HepG2 (cell line): ENCODE data around the gene GABARAPL2. TPM values are rescaled to one million over a fixed set of nuclear protein-coding genes. Genes with fewer than 3 reads are reported as not detected.

Source experiments
- ATAC-seq: fragments of 200-7000 bp; cut with Tn5 transposase; 3 replicates; pipeline ENCODE4 v1.9.1; 2020; ENCODE audit warnings: mild to moderate bottlenecking, moderate library complexity
- BruUV-seq: library from RNA; stranded (reverse); fragments of 400-500 nt; replicated peaks from 2 replicates; lab custom pipeline; 2021; lab: Mats Ljungman, UMichigan
- CTCF ChIA-PET: fragments of 300-600 bp; formaldehyde crosslinking; extraction: SDS; loops from one replicate; lab custom pipeline; 2021; ENCODE audit warnings: low total read pairs, inconsistent platforms, low intra/inter-chr PET ratio; lab: Yijun Ruan, JAX
- POLR2A ChIA-PET: fragments of 350-600 bp; sonication (Branson Sonifier 250); formaldehyde crosslinking; loops from one replicate; lab custom pipeline; 2020; ENCODE audit warnings: antibody characterized with exemption, inconsistent platforms; lab: Yijun Ruan, JAX
- DNase-seq: peaks from one replicate; pipeline ENCODE4 v3.0.0-alpha.2; 2015; ENCODE audit warnings: low spot score
- FAIRE-seq: peaks from 3 replicates; lab custom pipeline; 2011; peaks lifted over from hg19 to GRCh38; lab: Jason Lieb, UNC
- H2AFZ ChIP-seq: one replicate; pipeline ENCODE4 v1.6.1; 2011; ENCODE audit warnings: low read length, inconsistent platforms
- H3K27ac ChIP-seq: fragments of 300-600 bp; 3 replicates; pipeline ENCODE4 v1.8.0; 2011; ENCODE audit warnings: mixed run types, mild to moderate bottlenecking, mixed read lengths, low read length, inconsistent platforms; ENCODE audit not compliant: insufficient read depth; ENCODE audit errors: extremely low read length
- H3K27me3 ChIP-seq, 2 experiments: fragments of 200-600 bp in 1 of 2; 2 replicates in 1 of 2; 3 replicates in 1 of 2; pipeline versions ENCODE4 v1.6.0 to v1.8.0; 2011; ENCODE audit warnings: low read length in 2 of 2, mild to moderate bottlenecking in 2 of 2, moderate library complexity in 2 of 2, inconsistent platforms in 1 of 2; ENCODE audit not compliant: insufficient read depth in 2 of 2, control insufficient read depth in 1 of 2
- H3K36me3 ChIP-seq, 2 experiments: fragments of 200-600 bp in 1 of 2; replicated peaks in 1 of 2; 2 replicates in 1 of 2; 3 replicates in 1 of 2; pipeline versions ENCODE4 v1.5.1 to v1.8.0; 2011; ENCODE audit warnings: low read length in 2 of 2, inconsistent platforms in 1 of 2; ENCODE audit not compliant: insufficient read depth in 2 of 2, control insufficient read depth in 1 of 2
- H3K4me1 ChIP-seq: 2 replicates; pipeline ENCODE4 v1.5.1; 2012; ENCODE audit warnings: low read length, inconsistent platforms; ENCODE audit not compliant: insufficient read depth
- H3K4me2 ChIP-seq: 2 replicates; pipeline ENCODE4 v1.6.0; 2011; ENCODE audit warnings: low read depth, low read length, inconsistent platforms
- H3K4me3 ChIP-seq, 3 experiments: fragments of 200-600 bp in 1 of 3; sonication (generic), shearing (Covaris generic) in 1 of 3; replicated peaks in 1 of 3; 2 replicates each; pipeline ENCODE4 v1.5.1; 2011 to 2016; ENCODE audit warnings: low read length in 3 of 3, inconsistent platforms in 2 of 3, low read depth in 2 of 3, mild to moderate bottlenecking in 2 of 3, control low read depth in 1 of 3, mixed read lengths in 1 of 3; ENCODE audit not compliant: insufficient read depth in 1 of 3
- H3K79me2 ChIP-seq: one replicate; pipeline ENCODE4 v1.6.1; 2011; ENCODE audit warnings: low read length, inconsistent platforms; ENCODE audit not compliant: insufficient read depth
- H3K9ac ChIP-seq: 2 replicates; pipeline ENCODE4 v1.6.0; 2011; ENCODE audit warnings: mild to moderate bottlenecking, low read depth, low read length, inconsistent platforms; ENCODE audit not compliant: insufficient read depth
- H3K9me3 ChIP-seq: 2 replicates; pipeline ENCODE4 v1.5.1; 2012; ENCODE audit warnings: mild to moderate bottlenecking, low read length
- H4K20me1 ChIP-seq: 2 replicates; pipeline ENCODE4 v1.6.0; 2011; ENCODE audit warnings: inconsistent platforms, mild to moderate bottlenecking, low read length, moderate library complexity; ENCODE audit not compliant: insufficient read depth
- ELF4 ChIP-seq: sonication (generic); formaldehyde crosslinking; IDR thresholded peaks from 2 replicates; pipeline ENCODE4 v1.5.0; 2020; ENCODE audit warnings: missing genetic modification reagents, mild to moderate bottlenecking, moderate library complexity, borderline replicate concordance
- HOXA3 ChIP-seq: sonication (generic); formaldehyde crosslinking; IDR thresholded peaks from 2 replicates; pipeline ENCODE4 v1.5.0; 2020; ENCODE audit warnings: missing genetic modification reagents
- MYNN ChIP-seq: sonication (generic); formaldehyde crosslinking; IDR thresholded peaks from 2 replicates; pipeline ENCODE4 v1.4.0; 2020; ENCODE audit warnings: mild to moderate bottlenecking, low read depth, missing genetic modification reagents
- NAIF1 ChIP-seq: sonication (generic); formaldehyde crosslinking; IDR thresholded peaks from 2 replicates; pipeline ENCODE4 v1.5.0; 2020; ENCODE audit warnings: mild to moderate bottlenecking, missing genetic modification reagents, borderline replicate concordance
- RNF2 ChIP-seq: fragments of 450-650 bp; conservative IDR thresholded peaks from 2 replicates; pipeline ENCODE4 v1.6.1; 2016; ENCODE audit warnings: low read depth
- SIX1 ChIP-seq: sonication (generic); formaldehyde crosslinking; IDR thresholded peaks from 2 replicates; pipeline ENCODE4 v1.4.0; 2020; ENCODE audit warnings: missing genetic modification reagents, borderline replicate concordance
- TOPORS ChIP-seq: sonication (generic); formaldehyde crosslinking; IDR thresholded peaks from 2 replicates; pipeline ENCODE4 v1.8.0; 2023; ENCODE audit warnings: mild to moderate bottlenecking, missing genetic modification reagents
- ZBTB38 ChIP-seq: sonication (generic); formaldehyde crosslinking; IDR thresholded peaks from 2 replicates; pipeline ENCODE4 v1.5.1; 2020; ENCODE audit warnings: mild to moderate bottlenecking, missing genetic modification reagents
- ZC3H13 ChIP-seq: sonication (generic); formaldehyde crosslinking; IDR thresholded peaks from 2 replicates; pipeline ENCODE4 v1.8.1; 2023; ENCODE audit warnings: mild to moderate bottlenecking, missing genetic modification reagents, moderate library complexity
- ZNF468 ChIP-seq: sonication (generic); formaldehyde crosslinking; IDR thresholded peaks from 2 replicates; pipeline ENCODE4 v1.8.0; 2022; ENCODE audit warnings: mild to moderate bottlenecking, moderate library complexity, missing genetic modification reagents
- WGBS: methylation state at CpG from one replicate; pipeline ENCODE4 v1.1.6; 2017; ENCODE audit warnings: low lambda C conversion rate; 5-methylcytosine and 5-hydroxymethylcytosine counted together
- in situ Hi-C: cut with HindIII; loops from 2 replicates; pipeline ENCODE4 v1.10.0; 2017; ENCODE audit warnings: low pct_unique_long_range_greater_than_20kb; ENCODE audit not compliant: extremely low pct_ligation_motif_present
- intact Hi-C: fragments of 100-400 bp; cut with micrococcal nuclease; formaldehyde crosslinking; loops from one replicate; pipeline ENCODE4 v1.10.0; 2022; ENCODE audit not compliant: unreplicated experiment
- polyA plus RNA-seq, 8 experiments: library from polyadenylated mRNA; depleted of rRNA in 3 of 8; stranded (reverse) in 7 of 8; unstranded in 1 of 8; fragments of >200 nt; fragmentation: Illumina TruSeq in 4 of 8; extraction: Trizol in 4 of 8; gene quantifications; 2 replicates each; pipeline versions ENCODE4 v1.2.1 to v1.2.3, GENCODE V29; 2011 to 2016; ENCODE audit warnings: low read depth in 4 of 8, missing spikeins in 1 of 8, mixed read lengths in 1 of 8; ENCODE audit not compliant: insufficient read depth in 1 of 8
- total RNA-seq, 5 experiments: library from RNA; depleted of rRNA; stranded (reverse); fragments of >200 nt; fragmentation: Illumina TruSeq; extraction: Trizol; gene quantifications; 2 replicates each; pipeline ENCODE4 v1.2.3, GENCODE V29; 2016; ENCODE audit warnings: low read depth in 1 of 5
- TF ChIP-seq, protein P1 (sequence below): sonication (generic); formaldehyde crosslinking; IDR thresholded peaks from 2 replicates; pipeline ENCODE4 v1.5.0; 2020; ENCODE audit warnings: mild to moderate bottlenecking, missing genetic modification reagents
- TF ChIP-seq, protein P2 (sequence below): sonication (generic); formaldehyde crosslinking; IDR thresholded peaks from 2 replicates; pipeline ENCODE4 v1.4.0; 2020; ENCODE audit warnings: missing genetic modification reagents
- TF ChIP-seq, protein P3 (sequence below): sonication (generic); formaldehyde crosslinking; conservative IDR thresholded peaks from 2 replicates; pipeline ENCODE4 v1.4.0; 2020; ENCODE audit warnings: mild to moderate bottlenecking, missing genetic modification reagents, moderate library complexity

GABARAPL2 gene
- total and polyA plus RNA-seq, 2 of the 13 experiments (the other 11 are each of a cell fraction or from before 2014, with no cell fraction given): 76.4 to 83.0 TPM

DNA sequence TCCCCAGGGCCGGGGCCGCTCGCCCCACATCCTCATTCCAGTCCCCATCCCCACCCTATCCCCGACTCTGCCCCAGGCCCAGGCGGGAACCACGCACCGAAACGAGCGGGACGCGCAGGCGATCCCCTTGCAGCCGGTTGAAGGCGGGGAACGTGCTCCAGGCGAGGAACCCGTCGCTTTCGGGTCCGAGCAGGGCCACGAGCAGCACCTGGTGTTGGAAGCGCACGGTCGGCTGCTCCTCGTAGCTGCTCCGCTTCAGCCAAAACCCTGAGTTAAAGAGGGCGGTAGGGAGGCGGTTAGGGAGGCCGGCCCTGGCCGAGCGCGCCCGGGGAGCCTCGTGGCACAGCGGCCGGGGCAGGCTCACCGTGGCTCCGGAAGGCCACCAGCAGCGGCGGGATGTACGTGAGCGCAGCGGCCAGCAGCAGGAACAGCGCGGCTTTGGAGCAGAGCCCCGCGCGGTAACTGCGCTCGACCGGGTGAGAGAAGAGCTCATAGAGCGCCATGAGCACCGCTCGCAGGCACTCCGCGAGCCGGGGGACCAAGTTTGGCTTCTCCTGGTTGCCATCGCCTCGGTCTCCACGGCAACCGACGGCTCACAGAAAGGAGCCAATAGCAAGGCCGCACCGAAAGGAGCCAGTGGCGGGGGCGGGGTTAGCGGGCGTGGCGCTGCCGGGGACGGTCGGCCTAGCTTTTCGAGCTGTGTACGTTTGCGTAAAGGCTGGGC is 10.3 kb upstream of the GABARAPL2 start, which contains the start of gene TMEM231 (continued):
- TF ChIP-seq, protein P1, sequence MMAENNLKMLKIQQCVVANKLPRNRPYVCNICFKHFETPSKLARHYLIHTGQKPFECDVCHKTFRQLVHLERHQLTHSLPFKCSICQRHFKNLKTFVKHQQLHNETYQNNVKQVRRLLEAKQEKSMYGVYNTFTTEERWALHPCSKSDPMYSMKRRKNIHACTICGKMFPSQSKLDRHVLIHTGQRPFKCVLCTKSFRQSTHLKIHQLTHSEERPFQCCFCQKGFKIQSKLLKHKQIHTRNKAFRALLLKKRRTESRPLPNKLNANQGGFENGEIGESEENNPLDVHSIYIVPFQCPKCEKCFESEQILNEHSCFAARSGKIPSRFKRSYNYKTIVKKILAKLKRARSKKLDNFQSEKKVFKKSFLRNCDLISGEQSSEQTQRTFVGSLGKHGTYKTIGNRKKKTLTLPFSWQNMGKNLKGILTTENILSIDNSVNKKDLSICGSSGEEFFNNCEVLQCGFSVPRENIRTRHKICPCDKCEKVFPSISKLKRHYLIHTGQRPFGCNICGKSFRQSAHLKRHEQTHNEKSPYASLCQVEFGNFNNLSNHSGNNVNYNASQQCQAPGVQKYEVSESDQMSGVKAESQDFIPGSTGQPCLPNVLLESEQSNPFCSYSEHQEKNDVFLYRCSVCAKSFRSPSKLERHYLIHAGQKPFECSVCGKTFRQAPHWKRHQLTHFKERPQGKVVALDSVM: peak; percentile 63
- TF ChIP-seq MYNN: no peak
- TF ChIP-seq RNF2: peak; percentile 88; the same call in 1 of the 2 replicates
- TF ChIP-seq, protein P2, sequence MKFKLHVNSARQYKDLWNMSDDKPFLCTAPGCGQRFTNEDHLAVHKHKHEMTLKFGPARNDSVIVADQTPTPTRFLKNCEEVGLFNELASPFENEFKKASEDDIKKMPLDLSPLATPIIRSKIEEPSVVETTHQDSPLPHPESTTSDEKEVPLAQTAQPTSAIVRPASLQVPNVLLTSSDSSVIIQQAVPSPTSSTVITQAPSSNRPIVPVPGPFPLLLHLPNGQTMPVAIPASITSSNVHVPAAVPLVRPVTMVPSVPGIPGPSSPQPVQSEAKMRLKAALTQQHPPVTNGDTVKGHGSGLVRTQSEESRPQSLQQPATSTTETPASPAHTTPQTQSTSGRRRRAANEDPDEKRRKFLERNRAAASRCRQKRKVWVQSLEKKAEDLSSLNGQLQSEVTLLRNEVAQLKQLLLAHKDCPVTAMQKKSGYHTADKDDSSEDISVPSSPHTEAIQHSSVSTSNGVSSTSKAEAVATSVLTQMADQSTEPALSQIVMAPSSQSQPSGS (CRISPR knock-in tag): peak; percentile 32; the same call in 1 of the 2 replicates
- TF ChIP-seq NAIF1 (CRISPR knock-in tag): peak; percentile 98
- no peak for TF ChIP-seq ZBTB38 (CRISPR knock-in tag)

DNA sequence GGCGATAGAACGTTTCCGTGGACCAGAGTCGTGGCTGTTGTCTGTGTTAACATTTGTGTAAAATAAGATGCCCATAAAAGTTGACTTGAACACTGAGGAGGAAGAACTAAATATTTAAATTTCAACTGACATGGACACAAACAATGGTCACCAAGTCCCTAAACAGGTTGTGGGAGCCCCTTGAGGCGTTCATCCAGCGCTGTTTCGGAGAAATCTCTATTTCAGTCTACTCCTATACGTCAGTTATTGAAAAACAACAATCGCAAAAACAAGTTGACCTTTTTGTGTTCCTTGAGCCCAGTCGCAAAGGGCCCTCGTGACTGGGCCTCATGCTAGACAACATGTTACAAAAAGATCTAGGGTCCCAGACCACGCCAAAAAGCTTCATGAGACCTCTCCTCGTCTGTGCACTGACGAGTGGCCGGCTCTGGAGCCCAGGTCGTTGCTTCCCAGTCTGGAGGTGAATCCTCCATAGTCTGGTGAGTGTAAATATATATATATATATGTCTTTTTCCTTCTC is 9.7 kb upstream of the GABARAPL2 start:
- Histone ChIP-seq H2AFZ (peak overlapping the region; percentile 38), H4K20me1 (no peaks in the 10 kb centered on the region), H3K27ac (no peak overlapping the region), H3K4me3 (peak overlapping the region; percentile 68 to 85 (median 70); a peak in 5 of 6 replicates), H3K36me3 (no peaks in the 10 kb centered on the region), H3K27me3 (peaks cover 0 to 12% of the 10 kb centered on the region in 2 experiments; a peak in 2 of 5 replicates), H3K79me2 (no peaks in the 10 kb centered on the region), H3K9ac (peak overlapping the region; percentile 52; the same call in 1 of the 2 replicates), H3K4me2 (peak overlapping the region; percentile 100), H3K9me3 (no peaks in the 10 kb centered on the region), H3K4me1 (peaks cover 28% of the 10 kb centered on the region)
- 25% methylated on average over 16 of the region's 16 CpGs for WGBS
- ATAC-seq: no peak; the same call in 2 of the 3 replicates
- DNase-seq: no peak
- intact Hi-C loops (loop anchor here (1.0 to 5.0 kb wide), 4 partner anchors 9 to 66 kb away; partner anchors contain the start of gene ADAT1), in situ Hi-C loops (no loop called here)
- ChIA-PET CTCF (no interaction called here), POLR2A (interaction anchor here (1.1 to 3.2 kb wide), 5 partner anchors 10 to 251 kb away, joined by 3 to 27 read pairs (median 5); partner anchors contain the start of genes ADAT1, GABARAPL2, KARS1 and TERF2IP)
- BruUV-seq: no TSS peak
- FAIRE-seq: no peak
- TF ChIP-seq ZNF468: 0 out of 2 replicates have a peak, but pooled peaks have one; percentile 1
- TF ChIP-seq ZC3H13 (CRISPR knock-in tag): 0 out of 2 replicates have a peak, but pooled peaks have one; percentile 37
- 0 out of 2 replicates have a peak, but pooled peaks have one; percentile 27 for TF ChIP-seq ELF4
- TF ChIP-seq, protein P3, sequence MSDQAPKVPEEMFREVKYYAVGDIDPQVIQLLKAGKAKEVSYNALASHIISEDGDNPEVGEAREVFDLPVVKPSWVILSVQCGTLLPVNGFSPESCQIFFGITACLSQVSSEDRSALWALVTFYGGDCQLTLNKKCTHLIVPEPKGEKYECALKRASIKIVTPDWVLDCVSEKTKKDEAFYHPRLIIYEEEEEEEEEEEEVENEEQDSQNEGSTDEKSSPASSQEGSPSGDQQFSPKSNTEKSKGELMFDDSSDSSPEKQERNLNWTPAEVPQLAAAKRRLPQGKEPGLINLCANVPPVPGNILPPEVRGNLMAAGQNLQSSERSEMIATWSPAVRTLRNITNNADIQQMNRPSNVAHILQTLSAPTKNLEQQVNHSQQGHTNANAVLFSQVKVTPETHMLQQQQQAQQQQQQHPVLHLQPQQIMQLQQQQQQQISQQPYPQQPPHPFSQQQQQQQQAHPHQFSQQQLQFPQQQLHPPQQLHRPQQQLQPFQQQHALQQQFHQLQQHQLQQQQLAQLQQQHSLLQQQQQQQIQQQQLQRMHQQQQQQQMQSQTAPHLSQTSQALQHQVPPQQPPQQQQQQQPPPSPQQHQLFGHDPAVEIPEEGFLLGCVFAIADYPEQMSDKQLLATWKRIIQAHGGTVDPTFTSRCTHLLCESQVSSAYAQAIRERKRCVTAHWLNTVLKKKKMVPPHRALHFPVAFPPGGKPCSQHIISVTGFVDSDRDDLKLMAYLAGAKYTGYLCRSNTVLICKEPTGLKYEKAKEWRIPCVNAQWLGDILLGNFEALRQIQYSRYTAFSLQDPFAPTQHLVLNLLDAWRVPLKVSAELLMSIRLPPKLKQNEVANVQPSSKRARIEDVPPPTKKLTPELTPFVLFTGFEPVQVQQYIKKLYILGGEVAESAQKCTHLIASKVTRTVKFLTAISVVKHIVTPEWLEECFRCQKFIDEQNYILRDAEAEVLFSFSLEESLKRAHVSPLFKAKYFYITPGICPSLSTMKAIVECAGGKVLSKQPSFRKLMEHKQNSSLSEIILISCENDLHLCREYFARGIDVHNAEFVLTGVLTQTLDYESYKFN (CRISPR knock-in tag): 0 out of 2 replicates have a peak, but pooled peaks have one; percentile 2
- 0 out of 2 replicates have a peak, but pooled peaks have one; percentile 9 for TF ChIP-seq SIX1 (CRISPR knock-in tag)
- no peak for TF ChIP-seq HOXA3 (CRISPR knock-in tag)
- 0 out of 2 replicates have a peak, but pooled peaks have one; percentile 41 for TF ChIP-seq TOPORS
